Upper lobe of left lung (tissue), 4 donors: ENCODE data around the gene IL10RA.

Experiments
- POLR2A ChIP-seq, 4 donors: fragments of 450-650 bp; IDR thresholded peaks; one replicate each; pipeline ENCODE4 v1.5.1; 2016 to 2017; ENCODE audit warnings: antibody characterized with exemption in 4 of 4, mild to moderate bottlenecking in 2 of 4
- TF ChIP-seq, protein P1 (sequence below), 6 experiments: fragments of 450-650 bp in 4 of 6; fragments of 200-600 bp in 2 of 6; sonication (generic) in 2 of 6; IDR thresholded peaks; one replicate each; pipeline ENCODE4 v1.5.1; 2016 to 2019; ENCODE audit warnings: antibody characterized with exemption in 6 of 6

DNA sequence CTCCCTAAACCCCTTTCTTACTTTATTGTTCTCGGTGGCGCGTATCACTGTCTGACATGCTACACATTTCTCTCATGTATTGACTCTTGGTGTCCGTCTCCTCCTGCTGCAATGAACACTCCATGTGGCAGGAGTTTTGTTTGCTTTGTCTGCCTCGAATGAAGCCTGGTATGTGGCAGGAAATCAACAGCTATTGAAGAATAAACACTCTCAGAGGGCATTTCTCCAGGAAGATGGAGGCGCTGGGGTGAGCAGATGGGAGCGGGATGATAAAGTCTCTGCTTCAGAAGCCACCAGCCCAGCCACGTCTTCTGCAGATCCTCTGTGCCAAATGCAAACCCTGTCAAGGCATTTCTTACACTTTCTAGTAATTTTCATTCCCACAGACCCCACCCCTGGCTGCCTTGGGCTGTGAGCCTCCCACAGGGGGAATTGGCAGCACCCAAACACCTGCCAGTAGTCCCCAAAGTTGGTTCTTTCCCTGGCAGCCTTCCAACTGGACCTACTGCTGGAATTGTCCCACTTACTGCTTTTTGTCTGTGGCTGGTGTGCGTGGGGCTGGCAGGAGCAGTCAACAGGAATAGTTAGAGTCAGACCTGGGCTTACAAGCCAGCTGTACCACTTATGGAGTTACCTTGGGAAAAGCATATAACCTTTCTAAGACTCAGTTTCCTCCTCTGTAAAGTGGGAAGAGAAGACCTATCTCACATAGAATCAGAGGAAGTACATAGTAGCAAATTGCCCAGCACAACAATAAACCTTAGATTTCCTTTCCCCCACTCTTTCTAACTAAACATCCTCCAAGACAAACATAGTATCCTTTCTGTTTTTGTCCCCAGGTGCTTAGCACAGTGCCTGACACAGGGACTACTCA is 13.3 kb upstream of the IL10RA start:
- TF ChIP-seq, protein P1, sequence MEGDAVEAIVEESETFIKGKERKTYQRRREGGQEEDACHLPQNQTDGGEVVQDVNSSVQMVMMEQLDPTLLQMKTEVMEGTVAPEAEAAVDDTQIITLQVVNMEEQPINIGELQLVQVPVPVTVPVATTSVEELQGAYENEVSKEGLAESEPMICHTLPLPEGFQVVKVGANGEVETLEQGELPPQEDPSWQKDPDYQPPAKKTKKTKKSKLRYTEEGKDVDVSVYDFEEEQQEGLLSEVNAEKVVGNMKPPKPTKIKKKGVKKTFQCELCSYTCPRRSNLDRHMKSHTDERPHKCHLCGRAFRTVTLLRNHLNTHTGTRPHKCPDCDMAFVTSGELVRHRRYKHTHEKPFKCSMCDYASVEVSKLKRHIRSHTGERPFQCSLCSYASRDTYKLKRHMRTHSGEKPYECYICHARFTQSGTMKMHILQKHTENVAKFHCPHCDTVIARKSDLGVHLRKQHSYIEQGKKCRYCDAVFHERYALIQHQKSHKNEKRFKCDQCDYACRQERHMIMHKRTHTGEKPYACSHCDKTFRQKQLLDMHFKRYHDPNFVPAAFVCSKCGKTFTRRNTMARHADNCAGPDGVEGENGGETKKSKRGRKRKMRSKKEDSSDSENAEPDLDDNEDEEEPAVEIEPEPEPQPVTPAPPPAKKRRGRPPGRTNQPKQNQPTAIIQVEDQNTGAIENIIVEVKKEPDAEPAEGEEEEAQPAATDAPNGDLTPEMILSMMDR (IDR thresholded peaks at IDR 0.05), result no peak
- TF ChIP-seq POLR2A (IDR thresholded peaks at IDR 0.05), result no peak
